ENCODE data around the gene PAQR4. TPM values are rescaled to one million over a fixed set of nuclear protein-coding genes. Genes with fewer than 3 reads are reported as not detected.

Gene PAQR4
- total RNA-seq, 1 donor from 2014 or later = 11.1 TPM

Other genes starting within 250 kb of the PAQR4 start
- gene PRSS27, start 249.1 kb upstream of the PAQR4 start, total RNA-seq = 191 TPM
- 280 TPM for gene SRRM2, start 216.7 kb upstream of the PAQR4 start, total RNA-seq
- 310 TPM for gene ELOB, start 192.1 kb upstream of the PAQR4 start, total RNA-seq
- gene PRSS33, start 181.8 kb upstream of the PAQR4 start, total RNA-seq = not detected
- gene PRSS41, start 170.9 kb upstream of the PAQR4 start, total RNA-seq = not detected
- gene PRSS21, start 152.1 kb upstream of the PAQR4 start, total RNA-seq = 6.9 TPM
- 15.3 TPM for gene ZG16B, start 139.0 kb upstream of the PAQR4 start, total RNA-seq
- 97.0 TPM for gene PRSS22, start 111.2 kb upstream of the PAQR4 start, total RNA-seq
- 19.5 TPM for gene FLYWCH2, start 86.1 kb upstream of the PAQR4 start, total RNA-seq
- gene FLYWCH1, start 57.4 kb upstream of the PAQR4 start, total RNA-seq = 16.4 TPM
- 1.3 TPM for gene KREMEN2, start 5.1 kb upstream of the PAQR4 start, total RNA-seq
- gene PKMYT1, start 11.1 kb downstream of the PAQR4 start, total RNA-seq = 16.9 TPM
- not detected for gene CLDN9, start 43.6 kb downstream of the PAQR4 start, total RNA-seq
- gene CLDN6, start 48.8 kb downstream of the PAQR4 start, total RNA-seq = not detected
- 11.7 TPM for gene TNFRSF12A, start 51.0 kb downstream of the PAQR4 start, total RNA-seq
- gene HCFC1R1, start 54.6 kb downstream of the PAQR4 start, total RNA-seq = 26.6 TPM
- 21.3 TPM for gene THOC6, start 54.7 kb downstream of the PAQR4 start, total RNA-seq
- 62.0 TPM for gene BICDL2, start 67.6 kb downstream of the PAQR4 start, total RNA-seq
- 0.80 TPM for gene MMP25, start 77.2 kb downstream of the PAQR4 start, total RNA-seq
- gene IL32, start 96.3 kb downstream of the PAQR4 start, total RNA-seq = 3.7 TPM
- gene ZSCAN10, start 129.9 kb downstream of the PAQR4 start, total RNA-seq = not detected
- gene ZNF205, start 143.2 kb downstream of the PAQR4 start, total RNA-seq = 5.6 TPM
- gene ZNF213, start 165.7 kb downstream of the PAQR4 start, total RNA-seq = 9.7 TPM
- gene OR1F1, start 218.9 kb downstream of the PAQR4 start, total RNA-seq = not detected

Measured in esophagus mucosa (tissue), 1 donor.